Neural progenitor cell (in vitro differentiated cells): Measurements from ENCODE around the gene ANO7. TPM values are rescaled to one million over a fixed set of nuclear protein-coding genes. Genes with fewer than 3 reads are reported as not detected.

Experiments used
- DNase-seq: peaks from one replicate; pipeline ENCODE4 v3.0.0-alpha.2; 2016; ENCODE audit warnings: low spot score
- H2AFZ ChIP-seq: fragments of 200-600 bp; sonication (generic); replicated peaks from 2 replicates; pipeline ENCODE4 v1.6.1; 2016; ENCODE audit warnings: antibody characterized with exemption
- H3F3A ChIP-seq: fragments of 200-600 bp; sonication (generic); 2 replicates; pipeline ENCODE4 v1.6.1; 2016; ENCODE audit warnings: antibody characterized with exemption, low read depth
- H3K27ac ChIP-seq: fragments of 200-600 bp; sonication (generic); 2 replicates; pipeline ENCODE4 v1.5.1; 2016; ENCODE audit warnings: mild to moderate bottlenecking
- H3K27me3 ChIP-seq: fragments of 200-600 bp; sonication (generic); 2 replicates; pipeline ENCODE4 v1.6.1; 2016; ENCODE audit warnings: mild to moderate bottlenecking, moderate library complexity
- H3K36me3 ChIP-seq: fragments of 200-600 bp; sonication (generic); 2 replicates; pipeline ENCODE4 v1.5.1; 2016
- H3K4me1 ChIP-seq: fragments of 200-600 bp; sonication (generic); 2 replicates; pipeline ENCODE4 v1.6.1; 2016; ENCODE audit warnings: mixed run types
- H3K4me2 ChIP-seq: fragments of 200-600 bp; sonication (generic); 2 replicates; pipeline ENCODE4 v1.6.1; 2016
- H3K4me3 ChIP-seq: fragments of 200-600 bp; sonication (generic); 2 replicates; pipeline ENCODE4 v1.5.1; 2016
- H3K79me2 ChIP-seq: fragments of 200-600 bp; sonication (generic); 2 replicates; pipeline ENCODE4 v1.6.1; 2016; ENCODE audit warnings: low read depth
- H3K9ac ChIP-seq: fragments of 200-600 bp; sonication (generic); 2 replicates; pipeline ENCODE4 v1.6.1; 2016
- H3K9me3 ChIP-seq: fragments of 200-600 bp; sonication (generic); 2 replicates; pipeline ENCODE4 v1.5.1; 2016; ENCODE audit warnings: low read depth
- H4K20me1 ChIP-seq: fragments of 200-600 bp; sonication (generic); 2 replicates; pipeline ENCODE4 v1.6.1; 2016; ENCODE audit warnings: low read depth
- H3K27ac Mint-ChIP-seq: 3 replicates; pipeline ENCODE4 v1.8.0; 2021; ENCODE audit warnings: mixed read lengths
- H3K27me3 Mint-ChIP-seq: 2 replicates; pipeline ENCODE4 v1.8.0; 2022; ENCODE audit warnings: low read depth, mild to moderate bottlenecking, inconsistent platforms, moderate library complexity, mixed read lengths; ENCODE audit not compliant: insufficient read depth
- H3K36me3 Mint-ChIP-seq: 3 replicates; pipeline ENCODE4 v1.8.0; 2021; ENCODE audit warnings: mixed read lengths
- H3K4me1 Mint-ChIP-seq: 3 replicates; pipeline ENCODE4 v1.8.0; 2021; ENCODE audit warnings: mixed read lengths
- H3K4me3 Mint-ChIP-seq: 3 replicates; pipeline ENCODE4 v1.8.0; 2021; ENCODE audit warnings: mild to moderate bottlenecking, moderate library complexity, mixed read lengths
- H3K9me3 Mint-ChIP-seq: 3 replicates; pipeline ENCODE4 v1.8.0; 2020; ENCODE audit warnings: mixed read lengths
- CTCF ChIP-seq: fragments of 200-600 bp; sonication (generic); IDR thresholded peaks from 2 replicates; pipeline ENCODE4 v1.5.1; 2017; ENCODE audit warnings: antibody characterized with exemption, mild to moderate bottlenecking
- EZH2 ChIP-seq: fragments of 200-600 bp; sonication (generic); IDR thresholded peaks from 2 replicates; pipeline ENCODE4 v1.6.1; 2017; ENCODE audit warnings: antibody characterized with exemption, mild to moderate bottlenecking, moderate library complexity
- EZH2phosphoT487 ChIP-seq: fragments of 200-600 bp; sonication (generic); IDR thresholded peaks from 2 replicates; pipeline ENCODE4 v1.6.1; 2017; ENCODE audit warnings: antibody characterized with exemption
- total RNA-seq: library from RNA; depleted of rRNA; stranded (reverse); fragments of >200 nt; gene quantifications from 2 replicates; pipeline ENCODE4 v1.2.3, GENCODE V29; 2015; ENCODE audit warnings: low replicate concordance

Gene ANO7
- total RNA-seq, 1 donor from 2014 or later: not detected

DNA sequence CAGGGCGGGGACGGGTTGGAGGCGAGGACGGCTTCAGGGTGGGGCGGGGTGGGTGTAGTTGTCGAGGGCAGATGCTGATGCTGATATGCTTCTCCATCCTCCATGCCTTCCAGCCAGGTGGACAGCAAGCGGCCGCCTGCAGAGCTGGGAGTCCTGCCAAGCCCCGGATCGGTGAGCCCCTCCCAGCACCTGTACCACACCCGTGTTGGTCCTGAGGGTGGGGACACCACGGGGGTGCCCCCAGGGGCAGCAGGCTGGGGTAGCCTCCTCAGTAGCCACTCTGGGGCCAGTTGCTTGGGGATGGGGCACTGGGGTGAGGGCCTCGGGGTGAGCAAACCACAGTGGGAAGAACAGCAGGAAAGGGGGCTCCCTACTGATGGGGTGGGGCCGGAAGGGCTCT is 2.6 kb downstream of the ANO7 start:
- H3K27me3 Mint-ChIP-seq: no peaks in the 10 kb centered on the region
- H3K9me3 Mint-ChIP-seq: no peaks in the 10 kb centered on the region
- Histone ChIP-seq H3K9ac (no peak overlapping the region), H3K4me1 (peaks cover 10% of the 10 kb centered on the region), H3K4me3 (no peak overlapping the region), H3K27ac (no peak overlapping the region), H3K4me2 (no peak overlapping the region), H3F3A (no peaks in the 10 kb centered on the region), H3K79me2 (no peaks in the 10 kb centered on the region), H3K9me3 (no peaks in the 10 kb centered on the region), H3K36me3 (no peaks in the 10 kb centered on the region), H4K20me1 (no peaks in the 10 kb centered on the region), H2AFZ (no peak overlapping the region), H3K27me3 (no peaks in the 10 kb centered on the region)
- H3K4me3 Mint-ChIP-seq: no peak overlapping the region
- DNase-seq: no peak
- peaks cover 7% of the 10 kb centered on the region for H3K4me1 Mint-ChIP-seq
- TF ChIP-seq EZH2: no peak
- no peak for TF ChIP-seq CTCF
- TF ChIP-seq EZH2phosphoT487: no peak
- H3K36me3 Mint-ChIP-seq: no peaks in the 10 kb centered on the region
- H3K27ac Mint-ChIP-seq: no peak overlapping the region

DNA sequence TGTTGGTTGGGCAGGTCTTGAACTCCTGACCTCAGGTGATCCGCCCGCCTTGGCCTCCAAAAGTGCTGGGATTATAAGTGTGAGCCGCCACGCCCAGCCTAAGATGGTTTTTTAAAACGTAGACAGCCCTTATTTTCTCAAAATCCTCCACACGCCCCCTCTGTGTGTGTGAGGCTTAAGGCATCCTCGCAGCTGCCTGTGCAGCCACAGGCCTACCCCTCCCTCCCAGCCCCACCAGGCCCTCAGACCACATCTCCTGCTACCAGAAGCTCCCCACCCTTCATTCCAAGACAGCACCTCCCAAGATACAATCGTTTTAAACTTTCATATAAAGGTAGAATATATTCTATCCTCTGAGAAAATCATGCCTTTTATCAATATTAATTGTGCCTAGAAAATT is 4.8 kb downstream of the ANO7 start:
- Histone ChIP-seq H3K4me3 (no peak overlapping the region), H4K20me1 (no peaks in the 10 kb centered on the region), H2AFZ (no peak overlapping the region), H3F3A (no peaks in the 10 kb centered on the region), H3K4me2 (no peak overlapping the region), H3K9ac (no peak overlapping the region), H3K27me3 (no peaks in the 10 kb centered on the region), H3K36me3 (no peaks in the 10 kb centered on the region), H3K27ac (no peak overlapping the region), H3K9me3 (no peaks in the 10 kb centered on the region), H3K79me2 (no peaks in the 10 kb centered on the region), H3K4me1 (peaks cover 5% of the 10 kb centered on the region)
- Mint-ChIP-seq H3K9me3 (no peaks in the 10 kb centered on the region), H3K36me3 (no peaks in the 10 kb centered on the region), H3K27me3 (peaks cover 2% of the 10 kb centered on the region), H3K27ac (no peak overlapping the region), H3K4me3 (no peak overlapping the region), H3K4me1 (peaks cover 6% of the 10 kb centered on the region)
- TF ChIP-seq EZH2: no peak
- TF ChIP-seq EZH2phosphoT487: no peak
- TF ChIP-seq CTCF: no peak
- no peak for DNase-seq

DNA sequence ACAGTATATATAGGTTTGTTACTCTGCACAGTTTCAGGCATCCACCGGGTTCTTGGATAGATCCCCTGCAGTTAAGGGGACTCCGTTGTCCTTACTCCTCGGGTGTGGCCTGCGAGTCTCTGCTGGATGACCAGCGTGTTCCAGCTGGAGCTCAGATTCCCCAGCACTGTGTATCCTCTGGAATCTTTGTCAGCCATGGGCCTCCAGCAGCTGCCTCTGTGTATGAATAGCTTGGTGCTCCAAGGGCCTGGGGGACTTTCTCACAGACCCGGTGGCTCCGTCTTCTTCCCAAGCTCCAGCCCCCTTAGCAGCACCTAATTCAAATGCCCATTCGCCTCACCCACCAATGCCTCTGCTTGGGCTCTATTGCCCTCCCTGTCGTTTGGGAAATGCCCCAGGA is 6.3 kb downstream of the ANO7 start:
- TF ChIP-seq EZH2phosphoT487 (no peak), EZH2 (no peak), CTCF (no peak)
- H3K9me3 Mint-ChIP-seq: no peaks in the 10 kb centered on the region
- Histone ChIP-seq H4K20me1 (no peaks in the 10 kb centered on the region), H3K4me1 (no peaks in the 10 kb centered on the region), H3K4me2 (no peak overlapping the region), H3K9me3 (no peaks in the 10 kb centered on the region), H3F3A (no peaks in the 10 kb centered on the region), H3K27me3 (no peaks in the 10 kb centered on the region), H3K36me3 (no peaks in the 10 kb centered on the region), H3K79me2 (no peaks in the 10 kb centered on the region), H3K27ac (no peak overlapping the region), H3K9ac (no peak overlapping the region), H3K4me3 (no peak overlapping the region), H2AFZ (no peak overlapping the region)
- no peak overlapping the region for H3K27ac Mint-ChIP-seq
- H3K36me3 Mint-ChIP-seq: no peaks in the 10 kb centered on the region
- H3K4me3 Mint-ChIP-seq: no peak overlapping the region
- peaks cover 7% of the 10 kb centered on the region for H3K27me3 Mint-ChIP-seq
- DNase-seq: no peak
- H3K4me1 Mint-ChIP-seq: peaks cover 12% of the 10 kb centered on the region
